GM21360 (cell line): Measurements from ENCODE around the gene B3GNT2.

Experiments
- ATAC-seq: cut with Tn5 transposase; IDR thresholded peaks from one replicate; pipeline ENCODE4 v1.9.1; 2021; ENCODE audit warnings: mild to moderate bottlenecking, moderate library complexity; ENCODE audit not compliant: unreplicated experiment

B3GNT2 gene

GRCh38 chr2:62202729-62203128, 6.8 kb downstream of the B3GNT2 start:
- no peak for ATAC-seq

GRCh38 chr2:62203459-62203858, 7.5 kb downstream of the B3GNT2 start:
- ATAC-seq = no peak

- ATAC-seq = no peak
Measured at GRCh38 chr2:62204998-62205496, 9.1 kb downstream of the B3GNT2 start.

- ATAC-seq = no peak
Measured at GRCh38 chr2:62205554-62205953, 9.6 kb downstream of the B3GNT2 start.

- ATAC-seq = no peak
Measured at GRCh38 chr2:62206024-62206423, 10.1 kb downstream of the B3GNT2 start.

- ATAC-seq = no peak
Measured at GRCh38 chr2:62207491-62207890, 11.6 kb downstream of the B3GNT2 start.

- ATAC-seq = no peak
Measured at GRCh38 chr2:62208074-62208757, 12.3 kb downstream of the B3GNT2 start.

GRCh38 chr2:62208758-62209114, 12.8 kb downstream of the B3GNT2 start:
- no peak for ATAC-seq

- ATAC-seq = no peak
Measured at GRCh38 chr2:62209427-62209991, 13.6 kb downstream of the B3GNT2 start.

GRCh38 chr2:62215306-62216064, 19.6 kb downstream of the B3GNT2 start:
- no peak for ATAC-seq

- ATAC-seq = no peak
Measured at GRCh38 chr2:62216113-62216512, 20.2 kb downstream of the B3GNT2 start.

- no peak for ATAC-seq
Measured at GRCh38 chr2:62216616-62217015, 20.7 kb downstream of the B3GNT2 start.

GRCh38 chr2:62217421-62217820, 21.5 kb downstream of the B3GNT2 start:
- no peak for ATAC-seq

GRCh38 chr2:62217970-62218369, 22.1 kb downstream of the B3GNT2 start:
- no peak for ATAC-seq

GRCh38 chr2:62219407-62220159, 23.7 kb downstream of the B3GNT2 start:
- no peak for ATAC-seq

- no peak for ATAC-seq
Measured at GRCh38 chr2:62221141-62221540, 25.2 kb downstream of the B3GNT2 start.

GRCh38 chr2:62222171-62222570, 26.3 kb downstream of the B3GNT2 start:
- ATAC-seq = no peak

GRCh38 chr2:62222674-62223073, 26.8 kb downstream of the B3GNT2 start:
- no peak for ATAC-seq

- no peak for ATAC-seq
Measured at GRCh38 chr2:62224976-62225375, 29.1 kb downstream of the B3GNT2 start.

- no peak for ATAC-seq
Measured at GRCh38 chr2:62227386-62228075, 31.6 kb downstream of the B3GNT2 start.
